K562 (cell line): ENCODE results near the gene MINK1. TPM values are rescaled to one million over a fixed set of nuclear protein-coding genes. Genes with fewer than 3 reads are reported as not detected.

Experiments used
- ATAC-seq: fragments of 200-7000 bp; cut with Tn5 transposase; 3 replicates; pipeline ENCODE4 v1.9.1; 2020; ENCODE audit warnings: moderate library complexity
- BruUV-seq: library from RNA; stranded (reverse); fragments of 400-500 nt; replicated peaks from 2 replicates; lab custom pipeline; 2021; lab: Mats Ljungman, UMichigan
- CTCF ChIA-PET: fragments of 300-600 bp; formaldehyde crosslinking; extraction: SDS; loops from one replicate; lab custom pipeline; 2021; ENCODE audit warnings: low intra/inter-chr PET ratio; lab: Yijun Ruan, JAX
- POLR2A ChIA-PET: fragments of 300-600, 350-650 bp; sonication (Branson Sonifier 250); formaldehyde crosslinking; extraction: SDS; loops from one replicate; lab custom pipeline; 2021; ENCODE audit warnings: antibody characterized with exemption, inconsistent platforms; lab: Yijun Ruan, JAX
- DNase-seq, 4 experiments: peaks; one replicate each; pipeline versions ENCODE4 v3.0.0 to v3.0.0-alpha.2; 2011 to 2018; ENCODE audit warnings: low spot score in 3 of 4, mixed read lengths in 3 of 4; ENCODE audit errors: extremely low read depth in 1 of 4
- FAIRE-seq: peaks from 2 replicates; lab custom pipeline; 2011; peaks lifted over from hg19 to GRCh38; lab: Jason Lieb, UNC
- H2AFZ ChIP-seq: 2 replicates; pipeline ENCODE4 v1.6.0; 2011; ENCODE audit warnings: low read depth, low read length, control low read depth, inconsistent platforms
- H3K27ac ChIP-seq: fragments of 200-600 bp; 3 replicates; pipeline ENCODE4 v1.8.0; 2011; ENCODE audit warnings: low read depth, mild to moderate bottlenecking, control low read depth, inconsistent platforms, low read length, moderate library complexity, mixed read lengths; ENCODE audit errors: extremely low read depth
- H3K27me3 ChIP-seq, 2 experiments: fragments of 300-600 bp in 1 of 2; 2 replicates in 1 of 2; 3 replicates in 1 of 2; pipeline versions ENCODE4 v1.6.0 to v1.8.0; 2011; ENCODE audit warnings: inconsistent platforms in 2 of 2, low read length in 2 of 2, mild to moderate bottlenecking in 1 of 2, mixed read lengths in 1 of 2, moderate library complexity in 1 of 2; ENCODE audit not compliant: control insufficient read depth in 2 of 2, insufficient read depth in 2 of 2
- H3K36me3 ChIP-seq: fragments of 300-600 bp; 3 replicates; pipeline ENCODE4 v1.8.0; 2011; ENCODE audit warnings: mild to moderate bottlenecking, low read length, inconsistent platforms; ENCODE audit not compliant: control insufficient read depth, insufficient read depth
- H3K4me1 ChIP-seq, 2 experiments: fragments of 200-600 bp in 1 of 2; replicated peaks in 1 of 2; 2 replicates in 1 of 2; 3 replicates in 1 of 2; pipeline versions ENCODE4 v1.5.1 to v1.8.0; 2011; ENCODE audit warnings: inconsistent platforms in 2 of 2, low read length in 2 of 2, mild to moderate bottlenecking in 1 of 2, mixed read lengths in 1 of 2, moderate library complexity in 1 of 2; ENCODE audit not compliant: control insufficient read depth in 2 of 2, insufficient read depth in 2 of 2
- H3K4me2 ChIP-seq: 2 replicates; pipeline ENCODE4 v1.6.1; 2011; ENCODE audit warnings: low read length, control low read depth, inconsistent platforms, mixed read lengths; ENCODE audit not compliant: insufficient read depth
- H3K4me3 ChIP-seq: fragments of 200-600 bp; sonication (generic), shearing (Covaris generic); 2 replicates; pipeline ENCODE4 v1.5.1; 2016; ENCODE audit warnings: control low read depth, inconsistent platforms
- H3K79me2 ChIP-seq: fragments of 200-600 bp; 3 replicates; pipeline ENCODE4 v1.8.0; 2011; ENCODE audit warnings: low read length, inconsistent platforms; ENCODE audit not compliant: control insufficient read depth, insufficient read depth
- H3K9ac ChIP-seq, 2 experiments: 2 replicates each; pipeline versions ENCODE4 v1.6.0 to v1.6.1; 2011; ENCODE audit warnings: low read depth in 2 of 2, low read length in 2 of 2, control low read depth in 1 of 2, inconsistent platforms in 1 of 2, mild to moderate bottlenecking in 1 of 2, mixed read lengths in 1 of 2; ENCODE audit not compliant: insufficient read depth in 1 of 2
- H3K9me1 ChIP-seq: one replicate; pipeline ENCODE4 v1.6.0; 2011; ENCODE audit warnings: inconsistent platforms, mild to moderate bottlenecking, low read length, moderate library complexity; ENCODE audit not compliant: control insufficient read depth, insufficient read depth
- H3K9me3 ChIP-seq: replicated peaks from 2 replicates; pipeline ENCODE4 v1.5.1; 2011; ENCODE audit warnings: low read depth, low read length, inconsistent platforms; ENCODE audit not compliant: control insufficient read depth, insufficient read depth
- H4K20me1 ChIP-seq: replicated peaks from 2 replicates; pipeline ENCODE4 v1.6.1; 2011; ENCODE audit warnings: low read length, inconsistent platforms, mixed read lengths; ENCODE audit not compliant: control insufficient read depth, insufficient read depth
- ARID1B ChIP-seq: fragments of 450-650 bp; IDR thresholded peaks from 2 replicates; pipeline ENCODE4 v1.6.1; 2016; ENCODE audit warnings: antibody characterized with exemption, mild to moderate bottlenecking, inconsistent platforms
- COPS2 ChIP-seq: fragments of 450-650 bp; conservative IDR thresholded peaks from 2 replicates; pipeline ENCODE4 v1.6.1; 2016; ENCODE audit warnings: mild to moderate bottlenecking, moderate library complexity
- HOXB6 ChIP-seq: fragments of 250-450 bp; sonication (Bioruptor Pico); IDR thresholded peaks from 2 replicates; pipeline ENCODE4 v1.5.1; 2022; ENCODE audit warnings: mild to moderate bottlenecking, borderline replicate concordance
- SMARCA5 ChIP-seq: fragments of 450-650 bp; IDR thresholded peaks from 2 replicates; pipeline ENCODE4 v1.6.1; 2016
- SMARCB1 ChIP-seq: IDR thresholded peaks from 2 replicates; pipeline ENCODE4 v1.6.1; 2011; ENCODE audit warnings: improper control_type of control experiment, low read depth; ENCODE audit not compliant: insufficient read length
- STAG1 ChIP-seq: sonication (generic); formaldehyde crosslinking; IDR thresholded peaks from 2 replicates; pipeline ENCODE4 v1.5.0; 2020; ENCODE audit warnings: missing genetic modification reagents, borderline replicate concordance
- ZNF174 ChIP-seq: fragments of 250-450 bp; sonication (Bioruptor Pico); IDR thresholded peaks from 2 replicates; pipeline ENCODE4 v1.4.0; 2020; ENCODE audit warnings: mild to moderate bottlenecking
- ZNF3 ChIP-seq: fragments of 250-450 bp; sonication (Bioruptor Pico); IDR thresholded peaks from 2 replicates; pipeline ENCODE4 v1.5.0; 2021; ENCODE audit warnings: mild to moderate bottlenecking, moderate library complexity
- WGBS: fragments of 100-300 bp; shearing (Covaris generic); methylation state at CpG from one replicate; pipeline ENCODE4 v1.1.6; 2016; ENCODE audit warnings: low coverage, mixed read lengths; ENCODE audit not compliant: insufficient coverage; ENCODE audit errors: missing lambda C conversion rate; 5-methylcytosine and 5-hydroxymethylcytosine counted together
- in situ Hi-C: fragments of 300-500 bp; cut with MboI; formaldehyde crosslinking; loops from 4 replicates; pipeline ENCODE4 v1.15.0; 2018; ENCODE audit warnings: inconsistent platforms, mixed read lengths
- intact Hi-C: fragments of 100-400 bp; cut with micrococcal nuclease; formaldehyde crosslinking; loops from 2 replicates; pipeline ENCODE4 v1.14.2; 2022
- polyA plus RNA-seq, 8 experiments: library from polyadenylated mRNA; depleted of rRNA in 4 of 8; stranded (reverse) in 5 of 8; unstranded in 3 of 8; fragments of >200 nt; fragmentation: Nextera tagmentation in 2 of 8; fragmentation: Illumina TruSeq in 1 of 8; extraction: Ambion mirVana in 2 of 8; extraction: Trizol in 1 of 8; gene quantifications; 2 replicates each; pipeline versions ENCODE4 v1.2.1 to v1.2.3, GENCODE V29; 2011 to 2014; ENCODE audit warnings: inconsistent platforms in 1 of 8, missing spikeins in 1 of 8
- total RNA-seq, 7 experiments: library from RNA; depleted of rRNA in 6 of 7; stranded (reverse); fragments of >200 nt in 6 of 7; fragmentation: Illumina TruSeq in 2 of 7; extraction: Trizol in 2 of 7; gene quantifications; 2 replicates each; pipeline versions ENCODE4 v1.2.1 to v1.2.3, GENCODE V29; 2011 to 2021; ENCODE audit warnings: low replicate concordance in 1 of 7

The MINK1 gene
- total and polyA plus RNA-seq, 9 of the 15 experiments (the other 6 are each of a cell fraction or from before 2014, with no cell fraction given), result 0.11 to 54.2 (median 14.9) TPM

GRCh38 chr17:4812690-4813089, 20.4 kb upstream of the MINK1 start:
- FAIRE-seq (no peak), ATAC-seq (no peak), DNase-seq (no peak)
- no peak overlapping the region for H2AFZ ChIP-seq
- intact Hi-C loops (no loop called here), in situ Hi-C loops (no loop called here)
- no peaks in the 10 kb centered on the region for H3K27me3 ChIP-seq
- no peaks in the 10 kb centered on the region; the same call in 1 of the 2 replicates for H4K20me1 ChIP-seq
- H3K9ac ChIP-seq, result no peak overlapping the region
- TF ChIP-seq SMARCA5 (no peak), ZNF174 (CRISPR knock-in tag) (no peak), HOXB6 (CRISPR knock-in tag) (no peak), ZNF3 (CRISPR knock-in tag) (no peak), STAG1 (CRISPR knock-in tag) (no peak), SMARCB1 (no peak), COPS2 (no peak), ARID1B (no peak)
- H3K9me3 ChIP-seq, result no peaks in the 10 kb centered on the region
- no peaks in the 10 kb centered on the region for H3K79me2 ChIP-seq
- peaks cover 0 to 9% of the 10 kb centered on the region in 2 experiments; a peak in 3 of 5 replicates for H3K4me1 ChIP-seq
- ChIA-PET POLR2A (no interaction called here), CTCF (no interaction called here)
- 53% methylated on average over 5 of the region's 7 CpGs for WGBS
- no peak overlapping the region for H3K4me2 ChIP-seq
- no peak overlapping the region for H3K27ac ChIP-seq
- H3K4me3 ChIP-seq, result no peak overlapping the region
- no TSS peak for BruUV-seq
- H3K36me3 ChIP-seq, result no peaks in the 10 kb centered on the region
- no peaks in the 10 kb centered on the region for H3K9me1 ChIP-seq
